H1 (cell line): ENCODE data around the gene RUNX1. TPM values are rescaled to one million over a fixed set of nuclear protein-coding genes. Genes with fewer than 3 reads are reported as not detected.

Source experiments
- SUZ12 ChIP-seq: fragments of 200-600 bp; sonication (generic); IDR thresholded peaks from 2 replicates; pipeline ENCODE4 v1.6.1; 2012; ENCODE audit warnings: mild to moderate bottlenecking, inconsistent platforms, low read length, moderate library complexity, mixed read lengths
- TCF12 ChIP-seq: IDR thresholded peaks from 2 replicates; pipeline ENCODE4 v1.6.1; 2011; ENCODE audit warnings: low read depth, mild to moderate bottlenecking, low read length
- polyA plus RNA-seq, 7 experiments: library from polyadenylated mRNA; depleted of rRNA in 3 of 7; stranded (reverse) in 5 of 7; unstranded in 2 of 7; fragments of >200 nt in 5 of 7; fragments of 200-250 nt in 2 of 7; gene quantifications; 1 replicate in 5 of 7; 2 replicates in 1 of 7; 4 replicates in 1 of 7; pipeline versions ENCODE4 v1.2.1 to v1.2.3, GENCODE V29; 2011 to 2013; ENCODE audit warnings: missing spikeins in 2 of 7, mixed read lengths in 2 of 7
- total RNA-seq: library from RNA; stranded (reverse); fragmentation: NEBNext Ultra II Directional; extraction: Animal tissue kit (Norgen Biotek cat#: 25700); gene quantifications from 2 replicates; pipeline ENCODE4 v1.2.1, GENCODE V29; 2021
- TF ChIP-seq, protein P1 (sequence below), 3 experiments: IDR thresholded peaks; 1 replicate in 2 of 3; 2 replicates in 1 of 3; pipeline versions ENCODE4 v1.5.1 to v1.6.1; 2011; ENCODE audit warnings: low read length in 3 of 3, mild to moderate bottlenecking in 3 of 3, inconsistent platforms in 2 of 3, low read depth in 1 of 3, moderate library complexity in 1 of 3; ENCODE audit not compliant: insufficient read depth in 1 of 3; ENCODE audit errors: control extremely low read depth in 1 of 3

Gene RUNX1
- total and polyA plus RNA-seq, 2 of the 8 experiments (the other 6 are each of a cell fraction or from before 2014, with no cell fraction given) = 0.20 to 0.60 TPM

GRCh38 chr21:34916446-34916845, 132.7 kb downstream of the RUNX1 start (continued):
- TF ChIP-seq TCF12 (no peak), SUZ12 (no peak)
- TF ChIP-seq, protein P1, sequence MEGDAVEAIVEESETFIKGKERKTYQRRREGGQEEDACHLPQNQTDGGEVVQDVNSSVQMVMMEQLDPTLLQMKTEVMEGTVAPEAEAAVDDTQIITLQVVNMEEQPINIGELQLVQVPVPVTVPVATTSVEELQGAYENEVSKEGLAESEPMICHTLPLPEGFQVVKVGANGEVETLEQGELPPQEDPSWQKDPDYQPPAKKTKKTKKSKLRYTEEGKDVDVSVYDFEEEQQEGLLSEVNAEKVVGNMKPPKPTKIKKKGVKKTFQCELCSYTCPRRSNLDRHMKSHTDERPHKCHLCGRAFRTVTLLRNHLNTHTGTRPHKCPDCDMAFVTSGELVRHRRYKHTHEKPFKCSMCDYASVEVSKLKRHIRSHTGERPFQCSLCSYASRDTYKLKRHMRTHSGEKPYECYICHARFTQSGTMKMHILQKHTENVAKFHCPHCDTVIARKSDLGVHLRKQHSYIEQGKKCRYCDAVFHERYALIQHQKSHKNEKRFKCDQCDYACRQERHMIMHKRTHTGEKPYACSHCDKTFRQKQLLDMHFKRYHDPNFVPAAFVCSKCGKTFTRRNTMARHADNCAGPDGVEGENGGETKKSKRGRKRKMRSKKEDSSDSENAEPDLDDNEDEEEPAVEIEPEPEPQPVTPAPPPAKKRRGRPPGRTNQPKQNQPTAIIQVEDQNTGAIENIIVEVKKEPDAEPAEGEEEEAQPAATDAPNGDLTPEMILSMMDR (IDR thresholded peaks at IDR 0.05; ENCODE audit: control extremely low read depth in 1 of 3, insufficient read depth in 1 of 3, low read depth in 1 of 3, low read length in 3 of 3) = no peak
